Activated CD4-positive, alpha-beta memory T cell treated with anti-CD3 and anti-CD28 coated beads for 36 hours (primary cell): ENCODE results near the gene SLC38A8. TPM values are rescaled to one million over a fixed set of nuclear protein-coding genes. Genes with fewer than 3 reads are reported as not detected.

ENCODE experiments used
- CTCF ChIA-PET: fragments of 350-600 bp; sonication (Branson Sonifier 250); formaldehyde crosslinking; loops from one replicate; lab custom pipeline; 2021; ENCODE audit warnings: antibody characterized with exemption, inconsistent platforms; lab: Charles Lee
- POLR2A ChIA-PET: fragments of 350-600 bp; sonication (Branson Sonifier 250); formaldehyde crosslinking; loops from one replicate; lab custom pipeline; 2021; ENCODE audit warnings: antibody characterized with exemption; lab: Charles Lee
- DNase-seq: peaks from one replicate; pipeline ENCODE4 v3.0.0-alpha.2; 2020
- H3K27ac Mint-ChIP-seq: one replicate; pipeline ENCODE4 v1.8.0; 2021; ENCODE audit warnings: mixed read lengths
- H3K27me3 Mint-ChIP-seq: one replicate; pipeline ENCODE4 v1.8.0; 2021; ENCODE audit warnings: mixed read lengths
- H3K36me3 Mint-ChIP-seq: one replicate; pipeline ENCODE4 v1.8.0; 2021; ENCODE audit warnings: mixed read lengths
- H3K4me1 Mint-ChIP-seq: one replicate; pipeline ENCODE4 v1.8.0; 2021; ENCODE audit warnings: low read depth, mixed read lengths
- H3K4me3 Mint-ChIP-seq: one replicate; pipeline ENCODE4 v1.8.0; 2021; ENCODE audit warnings: mild to moderate bottlenecking, mixed read lengths
- H3K9me3 Mint-ChIP-seq: one replicate; pipeline ENCODE4 v1.8.0; 2021; ENCODE audit warnings: mixed read lengths
- intact Hi-C: fragments of 100-400 bp; cut with micrococcal nuclease; formaldehyde crosslinking; loops from one replicate; pipeline ENCODE4 v1.15.1; 2023
- total RNA-seq, 2 experiments: library from RNA; stranded (reverse); gene quantifications; one replicate each; pipeline ENCODE4 v1.2.3, GENCODE V29; 2021

The SLC38A8 gene
- total RNA-seq, 2 experiments from 2014 or later = not detected

- Mint-ChIP-seq H3K27me3 (peaks cover 4% of the 10 kb centered on the region), H3K4me1 (no peaks in the 10 kb centered on the region), H3K27ac (no peak overlapping the region), H3K9me3 (no peaks in the 10 kb centered on the region), H3K4me3 (no peak overlapping the region), H3K36me3 (no peaks in the 10 kb centered on the region)
- intact Hi-C loops = no loop called here
- no peak for DNase-seq
- ChIA-PET POLR2A (no interaction called here), CTCF (interaction anchor here (0.6 kb wide), 2 partner anchors 226 to 333 kb away, joined by 3 read pairs; partner anchors contain the start of gene TAF1C)
Measured at GRCh38 chr16:83960521-83961249, 81.9 kb downstream of the SLC38A8 start.

Other genes with a start within 250 kb of the SLC38A8 start
- gene HSBP1, start 234.8 kb downstream of the SLC38A8 start, total RNA-seq = 10 to 100 TPM; 70.1 to 74.7 TPM
- 1 to 10 TPM; 3.0 to 3.5 TPM for gene MLYCD, start 143.7 kb downstream of the SLC38A8 start, total RNA-seq
- gene OSGIN1, start 89.6 kb downstream of the SLC38A8 start, total RNA-seq = under 1 TPM; 0.34 to 0.40 TPM
- not detected for gene NECAB2, start 74.6 kb downstream of the SLC38A8 start, total RNA-seq
- 10 to 100 TPM; 37.5 to 37.6 TPM for gene MBTPS1, start 74.1 kb upstream of the SLC38A8 start, total RNA-seq
- 10 to 100 TPM; 13.1 to 13.8 TPM for gene HSDL1, start 102.4 kb upstream of the SLC38A8 start, total RNA-seq
- gene DNAAF1, start 102.5 kb upstream of the SLC38A8 start, total RNA-seq = not detected
- gene TAF1C, start 144.3 kb upstream of the SLC38A8 start, total RNA-seq = 10 to 100 TPM; 44.7 to 48.1 TPM
- under 1 TPM in 1 of 2 experiments, not detected in 1; 0.19 TPM for gene ADAD2, start 148.4 kb upstream of the SLC38A8 start, total RNA-seq
- gene KCNG4, start 197.2 kb upstream of the SLC38A8 start, total RNA-seq = not detected